Measurements from ENCODE around the gene PAIP2B.
"Not testable (repeated sequence)": the region's sequence is repeated elsewhere in the genome, so short reads cannot be mapped to it uniquely, and the experiment has no call there.

PAIP2B gene

DNA sequence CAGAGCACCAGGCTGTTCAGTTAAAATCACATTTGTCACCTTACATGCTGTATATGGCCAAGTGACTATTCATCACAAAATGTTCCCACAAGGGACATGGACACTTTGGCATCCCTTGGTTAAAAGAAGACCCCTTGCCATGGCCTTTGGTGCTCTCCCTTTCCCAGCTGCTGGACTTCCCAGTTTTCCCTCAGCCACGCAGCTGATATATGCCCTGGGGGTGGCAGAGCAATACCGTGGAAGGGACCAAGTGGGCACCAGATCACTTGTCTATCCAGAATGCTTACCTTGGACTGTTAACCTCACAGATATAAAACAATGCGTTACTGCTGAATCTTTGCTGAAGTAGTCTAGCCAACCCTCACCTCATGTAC is 35.3 kb downstream of the PAIP2B start:
- no peak for DNase-seq (ENCODE audit: insufficient read length, low spot score)
- TF ChIP-seq TAF1 (IDR thresholded peaks at IDR 0.05; ENCODE audit: low read depth, low read length) (no peak), PAX5 (IDR thresholded peaks at IDR 0.05; ENCODE audit: insufficient read depth, low read length, severe bottlenecking) (no peak), SPI1 (IDR thresholded peaks at IDR 0.05; ENCODE audit: low read depth, low read length) (no peak), POU2F2 (IDR thresholded peaks at IDR 0.05; ENCODE audit: low read depth, low read length) (no peak), POLR2A (IDR thresholded peaks at IDR 0.05; ENCODE audit: low read depth, low read length) (no peak), POLR2AphosphoS5 (IDR thresholded peaks at IDR 0.05; ENCODE audit: low read depth, low read length) (no peak)
- FAIRE-seq: no peak

DNA sequence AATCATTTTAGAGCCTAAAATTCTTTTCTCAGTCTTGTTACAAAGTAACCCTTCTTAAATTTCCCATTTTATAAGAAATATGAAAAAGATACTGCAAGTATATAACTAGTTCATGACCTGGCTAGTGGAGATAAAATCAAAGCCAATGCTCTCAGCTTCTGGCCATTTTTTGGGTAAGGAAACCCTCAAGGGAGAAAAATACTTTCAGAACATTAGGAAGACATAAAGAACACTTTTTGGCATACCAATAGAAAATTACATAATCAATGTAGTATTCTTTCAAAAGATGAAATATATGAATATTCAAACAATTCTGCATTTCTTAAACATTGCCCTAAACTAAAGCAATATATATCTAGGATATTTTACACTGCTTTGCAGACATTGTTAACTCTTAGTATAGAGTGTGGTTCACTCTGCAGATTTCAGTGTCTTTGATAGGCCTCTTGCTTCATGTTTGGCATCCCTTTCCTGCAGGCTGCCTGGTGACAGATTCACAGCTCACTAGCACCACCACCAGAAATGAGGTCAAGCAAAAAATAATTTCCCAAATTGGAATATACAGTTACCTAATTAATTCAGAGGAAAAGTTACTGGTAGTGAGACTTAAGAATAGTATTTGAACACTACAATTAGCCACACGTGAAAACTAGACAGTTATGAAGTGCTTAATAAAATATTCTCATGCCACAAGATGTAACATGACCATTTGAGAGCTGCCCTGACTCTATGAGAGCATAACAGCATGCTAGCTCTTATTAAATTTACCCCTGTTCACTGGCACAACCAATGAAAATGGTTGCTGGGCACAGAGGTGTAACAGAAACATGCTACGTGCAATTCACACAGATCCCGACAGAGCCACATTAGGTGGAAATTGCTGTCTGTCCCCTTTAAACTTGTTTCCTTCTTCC is 36.0 kb downstream of the PAIP2B start:
- DNase-seq (ENCODE audit: insufficient read length, low spot score): no peak
- TF ChIP-seq POLR2AphosphoS5 (IDR thresholded peaks at IDR 0.05; ENCODE audit: low read depth, low read length) (no peak), SPI1 (IDR thresholded peaks at IDR 0.05; ENCODE audit: low read depth, low read length) (no peak), TAF1 (IDR thresholded peaks at IDR 0.05; ENCODE audit: low read depth, low read length) (no peak), POLR2A (IDR thresholded peaks at IDR 0.05; ENCODE audit: low read depth, low read length) (no peak), PAX5 (IDR thresholded peaks at IDR 0.05; ENCODE audit: insufficient read depth, low read length, severe bottlenecking) (no peak), POU2F2 (IDR thresholded peaks at IDR 0.05; ENCODE audit: low read depth, low read length) (no peak)
- no peak for FAIRE-seq

DNA sequence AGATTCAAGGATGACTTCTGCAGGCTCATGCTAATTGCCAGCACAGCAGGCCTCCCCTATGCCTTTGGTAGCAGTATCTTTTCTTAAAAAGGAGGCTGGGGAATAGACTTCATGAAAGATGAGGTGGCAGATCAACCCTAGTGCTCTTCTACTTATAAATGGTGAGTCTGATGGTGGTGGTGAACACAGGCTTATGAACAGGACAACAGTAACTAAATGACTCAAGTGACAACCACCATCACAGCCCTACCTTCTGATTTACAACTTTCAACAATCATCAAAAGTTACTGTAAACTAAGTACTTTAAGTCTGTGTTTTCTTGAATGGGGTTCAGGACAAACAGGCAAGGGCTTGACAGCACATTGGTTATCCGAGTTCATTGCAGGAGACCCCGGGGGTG is 39.3 kb downstream of the PAIP2B start:
- TF ChIP-seq PAX5 (IDR thresholded peaks at IDR 0.05; ENCODE audit: insufficient read depth, low read length, severe bottlenecking) (no peak), POLR2AphosphoS5 (IDR thresholded peaks at IDR 0.05; ENCODE audit: low read depth, low read length) (no peak), SPI1 (IDR thresholded peaks at IDR 0.05; ENCODE audit: low read depth, low read length) (no peak), TAF1 (IDR thresholded peaks at IDR 0.05; ENCODE audit: low read depth, low read length) (no peak), POLR2A (IDR thresholded peaks at IDR 0.05; ENCODE audit: low read depth, low read length) (no peak), POU2F2 (IDR thresholded peaks at IDR 0.05; ENCODE audit: low read depth, low read length) (no peak)
- DNase-seq (ENCODE audit: insufficient read length, low spot score) (no peak), FAIRE-seq (no peak)

DNA sequence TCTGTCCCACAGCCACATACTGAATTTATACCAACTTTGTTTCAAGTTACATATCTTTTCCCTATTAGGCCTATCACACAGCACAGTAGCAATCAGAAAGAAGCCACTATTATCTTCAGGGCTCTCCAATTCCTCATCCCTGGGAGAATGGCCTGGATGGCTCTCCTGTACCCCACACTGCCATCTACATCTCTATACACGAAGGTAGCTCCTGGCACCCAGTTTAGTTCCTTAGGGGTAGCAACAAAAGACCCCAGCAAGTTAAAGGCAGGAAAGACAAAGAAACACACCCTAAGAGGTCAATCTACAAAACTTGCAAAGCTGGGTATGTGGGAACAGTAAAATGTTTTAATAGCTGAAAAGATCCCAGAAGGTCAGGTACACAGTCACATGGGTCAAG is 39.9 kb downstream of the PAIP2B start:
- DNase-seq (ENCODE audit: insufficient read length, low spot score) (no peak), FAIRE-seq (no peak)
- TF ChIP-seq POU2F2 (IDR thresholded peaks at IDR 0.05; ENCODE audit: low read depth, low read length): no peak
- no peak for TF ChIP-seq SPI1 (IDR thresholded peaks at IDR 0.05; ENCODE audit: low read depth, low read length)
- TF ChIP-seq TAF1 (IDR thresholded peaks at IDR 0.05; ENCODE audit: low read depth, low read length): no peak

DNA sequence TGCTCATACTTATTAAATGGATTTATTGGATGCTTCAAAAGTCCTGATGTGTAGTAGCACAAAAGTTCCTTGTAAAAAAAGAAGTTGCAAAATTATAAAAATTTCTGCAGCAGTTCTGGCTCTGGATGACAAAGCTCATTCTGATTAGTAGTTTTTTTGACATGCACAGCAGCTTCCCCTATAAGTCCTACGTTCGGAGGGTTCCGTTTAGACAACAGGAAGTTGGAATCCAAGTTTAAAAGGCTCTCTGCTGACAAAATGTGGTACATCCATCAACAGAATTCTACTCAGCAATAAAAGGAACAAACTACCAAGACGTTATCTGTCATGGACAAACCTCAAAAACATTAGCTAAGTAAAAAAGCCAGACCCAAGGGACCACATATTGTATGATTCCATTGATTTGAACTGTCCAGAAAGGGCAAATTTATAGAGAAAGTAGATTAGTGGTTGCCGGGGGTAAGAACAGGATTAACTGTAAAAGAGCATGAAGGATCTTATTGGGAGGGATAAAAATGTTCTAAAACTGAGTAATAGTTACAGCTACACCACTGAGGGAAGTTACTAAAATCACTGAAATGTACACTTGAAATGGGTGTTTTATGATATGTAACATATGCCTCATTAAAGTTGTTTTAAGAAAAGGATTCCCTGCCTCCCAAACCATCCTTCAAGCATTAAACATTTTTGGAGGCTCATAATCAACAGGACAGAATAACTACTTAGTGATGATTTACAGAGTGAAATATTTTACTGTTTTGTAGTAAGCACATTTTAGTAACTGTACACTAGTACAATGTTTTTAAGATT is 43.4 kb downstream of the PAIP2B start:
- FAIRE-seq: peak; percentile 9
- not testable (repeated sequence) for DNase-seq (ENCODE audit: insufficient read length, low spot score)

DNA sequence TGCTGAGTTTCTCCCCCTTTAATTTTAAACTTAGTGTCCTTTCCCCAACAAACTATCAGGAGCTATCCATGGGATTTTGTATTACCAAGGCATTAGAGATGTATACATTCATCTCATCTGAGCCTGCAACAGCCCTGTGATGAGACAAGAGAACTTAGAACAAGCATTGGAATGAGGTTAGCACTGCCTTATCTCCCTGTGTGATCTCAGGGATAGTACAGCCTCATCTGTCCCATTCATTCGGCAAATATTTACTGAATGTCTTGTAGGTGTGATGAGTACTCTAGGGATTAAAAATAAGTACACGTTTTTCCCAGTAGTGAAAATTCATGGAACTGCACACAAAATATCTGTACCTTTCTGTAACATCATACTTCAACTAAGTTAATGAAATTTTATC is 45.6 kb downstream of the PAIP2B start:
- TF ChIP-seq POU2F2 (IDR thresholded peaks at IDR 0.05; ENCODE audit: low read depth, low read length) (no peak), SPI1 (IDR thresholded peaks at IDR 0.05; ENCODE audit: low read depth, low read length) (no peak), TAF1 (IDR thresholded peaks at IDR 0.05; ENCODE audit: low read depth, low read length) (no peak), PAX5 (IDR thresholded peaks at IDR 0.05; ENCODE audit: insufficient read depth, low read length, severe bottlenecking) (no peak), POLR2AphosphoS5 (IDR thresholded peaks at IDR 0.05; ENCODE audit: low read depth, low read length) (no peak), POLR2A (IDR thresholded peaks at IDR 0.05; ENCODE audit: low read depth, low read length) (no peak)
- no peak for FAIRE-seq

DNA sequence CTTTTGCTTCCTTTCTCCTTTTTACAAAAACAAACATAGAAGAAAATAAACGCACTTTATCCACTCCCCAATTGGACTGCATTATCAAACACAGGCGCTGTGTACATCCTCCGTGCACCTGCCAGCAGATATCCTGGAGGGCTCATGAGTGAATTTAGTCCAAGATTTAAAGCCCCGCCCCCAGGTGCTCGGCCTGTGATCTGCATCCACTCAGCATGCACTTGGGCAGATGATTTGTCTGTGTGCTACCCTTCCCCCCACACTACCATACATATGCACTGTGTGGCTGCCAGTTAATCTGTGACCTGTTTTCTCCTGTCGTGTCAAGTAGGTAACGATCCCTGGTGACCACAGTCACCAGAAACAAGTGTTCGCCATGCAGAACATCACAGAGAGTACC is 48.1 kb downstream of the PAIP2B start:
- not testable (repeated sequence) for FAIRE-seq; DNase-seq (ENCODE audit: insufficient read length, low spot score)

More for the DNA sequence above, 45.6 kb downstream of the PAIP2B start:
- no peak for DNase-seq (ENCODE audit: insufficient read length, low spot score)

DNA sequence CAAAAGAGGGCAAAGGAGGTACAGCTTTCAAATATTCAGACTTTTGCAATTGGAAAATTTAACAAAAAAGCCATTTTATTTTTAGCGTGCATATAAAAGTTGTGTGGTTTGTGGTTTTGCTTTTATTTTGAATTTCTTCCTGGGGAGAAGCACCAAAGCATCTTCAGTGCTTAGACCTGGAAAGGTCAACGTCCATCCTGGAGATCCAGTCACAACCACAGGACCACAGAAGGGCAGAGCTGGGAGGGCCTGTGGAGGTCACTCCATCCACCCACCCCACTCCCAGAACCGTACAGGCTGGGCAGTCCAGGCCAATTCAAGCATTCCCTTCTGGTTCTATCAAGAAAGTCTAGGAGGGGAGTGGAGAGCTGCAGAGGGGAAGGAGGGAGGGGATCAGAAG is 52.7 kb downstream of the PAIP2B start:
- no peak for DNase-seq (ENCODE audit: insufficient read length, low spot score)
- FAIRE-seq: no peak
- no peak for TF ChIP-seq PAX5 (IDR thresholded peaks at IDR 0.05; ENCODE audit: insufficient read depth, low read length, severe bottlenecking)
- no peak for TF ChIP-seq POU2F2 (IDR thresholded peaks at IDR 0.05; ENCODE audit: low read depth, low read length)
- no peak for TF ChIP-seq TAF1 (IDR thresholded peaks at IDR 0.05; ENCODE audit: low read depth, low read length)
- no peak for TF ChIP-seq POLR2A (IDR thresholded peaks at IDR 0.05; ENCODE audit: low read depth, low read length)
- no peak for TF ChIP-seq SPI1 (IDR thresholded peaks at IDR 0.05; ENCODE audit: low read depth, low read length)
- no peak for TF ChIP-seq POLR2AphosphoS5 (IDR thresholded peaks at IDR 0.05; ENCODE audit: low read depth, low read length)

DNA sequence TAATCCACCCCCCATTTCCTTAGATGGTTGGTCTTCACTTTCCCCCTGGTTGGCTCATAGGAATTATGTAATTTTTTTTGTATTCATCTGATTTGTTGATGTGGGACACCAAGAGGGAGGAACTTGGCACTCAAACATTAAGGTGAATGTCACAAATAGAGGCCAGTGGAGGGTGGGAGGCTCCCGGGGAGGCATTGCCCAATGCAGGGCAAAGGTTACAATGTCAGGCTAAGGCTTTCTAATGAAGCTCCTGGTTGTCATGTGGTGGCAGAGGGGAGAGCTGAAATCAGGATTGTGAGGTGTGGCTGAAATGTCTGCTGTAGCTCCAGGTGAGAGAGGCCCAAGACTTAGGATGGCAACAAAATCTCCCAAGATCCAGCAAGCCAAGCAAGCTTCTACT is 53.8 kb downstream of the PAIP2B start:
- FAIRE-seq (no peak), DNase-seq (ENCODE audit: insufficient read length, low spot score) (no peak)
- no peak for TF ChIP-seq POLR2AphosphoS5 (IDR thresholded peaks at IDR 0.05; ENCODE audit: low read depth, low read length)
- no peak for TF ChIP-seq POU2F2 (IDR thresholded peaks at IDR 0.05; ENCODE audit: low read depth, low read length)
- no peak for TF ChIP-seq PAX5 (IDR thresholded peaks at IDR 0.05; ENCODE audit: insufficient read depth, low read length, severe bottlenecking)
- no peak for TF ChIP-seq TAF1 (IDR thresholded peaks at IDR 0.05; ENCODE audit: low read depth, low read length)
- no peak for TF ChIP-seq POLR2A (IDR thresholded peaks at IDR 0.05; ENCODE audit: low read depth, low read length)
- TF ChIP-seq SPI1 (IDR thresholded peaks at IDR 0.05; ENCODE audit: low read depth, low read length): no peak

DNA sequence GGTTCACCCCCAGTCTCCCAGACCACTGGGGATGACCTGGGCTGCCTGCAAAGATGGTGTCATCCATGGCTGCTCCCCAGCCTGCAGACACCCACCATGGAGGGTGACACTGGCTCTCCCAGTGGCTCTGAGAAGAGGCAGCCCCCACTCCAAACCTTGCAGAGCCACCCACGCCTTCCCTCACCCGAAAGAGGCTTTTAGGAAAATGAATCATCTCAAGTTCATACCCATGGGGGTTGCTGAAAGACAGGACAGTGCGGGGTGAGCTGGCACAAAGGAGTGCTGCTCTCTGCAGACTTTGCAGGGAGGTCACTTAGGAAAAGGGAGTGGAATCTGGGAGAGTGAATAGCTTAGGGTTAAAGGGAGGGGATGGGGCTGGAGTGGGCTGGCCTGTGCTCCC is 60.1 kb downstream of the PAIP2B start:
- DNase-seq (ENCODE audit: insufficient read length, low spot score): no peak
- TF ChIP-seq TAF1 (IDR thresholded peaks at IDR 0.05; ENCODE audit: low read depth, low read length) (no peak), PAX5 (IDR thresholded peaks at IDR 0.05; ENCODE audit: insufficient read depth, low read length, severe bottlenecking) (no peak), POU2F2 (IDR thresholded peaks at IDR 0.05; ENCODE audit: low read depth, low read length) (no peak), POLR2AphosphoS5 (IDR thresholded peaks at IDR 0.05; ENCODE audit: low read depth, low read length) (no peak), POLR2A (IDR thresholded peaks at IDR 0.05; ENCODE audit: low read depth, low read length) (no peak), SPI1 (IDR thresholded peaks at IDR 0.05; ENCODE audit: low read depth, low read length) (no peak)
- FAIRE-seq: no peak

Measured in GM12891 (cell line).